NCI-H460 (cell line): Measurements from ENCODE around the gene SNX10. TPM values are rescaled to one million over a fixed set of nuclear protein-coding genes. Genes with fewer than 3 reads are reported as not detected.

Experiments used
- DNase-seq: peaks from one replicate; pipeline ENCODE4 v3.0.0-alpha.2; 2016; ENCODE audit warnings: low read depth; ENCODE audit errors: extremely low read depth
- total RNA-seq: library from RNA; depleted of rRNA; stranded (reverse); fragments of >200 nt; shearing (Covaris generic); gene quantifications from 2 replicates; pipeline ENCODE4 v1.2.3, GENCODE V29; 2014

SNX10 gene
- total RNA-seq, 1 experiment from 2014 or later: 18.3 TPM

GRCh38 chr7:26397796-26398426 lies 106.2 kb downstream of the SNX10 start:
- DNase-seq: no peak

GRCh38 chr7:26398427-26398755 lies 106.7 kb downstream of the SNX10 start:
- no peak for DNase-seq

GRCh38 chr7:26398756-26399509 lies 107.3 kb downstream of the SNX10 start:
- no peak for DNase-seq

DNA sequence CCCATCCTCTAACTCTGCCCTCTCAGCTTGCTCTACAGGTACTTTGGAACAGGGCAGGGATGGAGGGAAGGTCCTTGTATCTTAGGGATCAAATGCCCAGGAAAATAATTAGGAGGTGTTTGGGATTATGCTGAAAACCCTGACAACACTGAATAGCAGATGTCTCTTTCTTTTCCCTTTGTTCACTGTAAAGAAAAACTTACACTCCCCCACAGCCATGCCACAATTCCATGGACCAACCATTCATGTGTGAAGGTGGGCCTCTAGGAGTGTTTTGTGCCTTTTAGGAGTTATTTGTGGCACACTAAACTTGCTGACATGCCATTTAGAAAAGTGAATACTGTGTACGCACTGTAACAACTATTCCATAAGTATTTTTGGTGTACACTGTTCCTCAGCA lies 108.1 kb downstream of the SNX10 start:
- no peak for DNase-seq

DNA sequence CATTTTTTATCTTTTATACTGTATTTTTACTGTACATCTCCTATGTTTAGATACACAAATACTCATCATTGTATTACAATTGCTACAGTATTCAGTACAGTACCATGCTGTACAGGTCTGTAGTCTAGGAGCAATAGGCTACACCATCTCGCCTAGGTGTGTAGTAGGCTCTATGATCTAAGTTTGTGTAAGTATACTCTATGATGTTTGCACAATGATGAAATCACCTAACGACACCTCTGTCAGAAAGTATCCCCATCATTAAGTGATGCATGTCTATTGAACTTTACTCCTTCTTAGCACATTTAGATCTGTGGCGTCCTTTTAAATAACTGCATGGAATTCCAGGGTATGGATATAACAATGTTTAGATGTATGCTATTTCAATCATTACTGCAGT lies 112.0 kb downstream of the SNX10 start:
- DNase-seq: no peak

GRCh38 chr7:26404189-26404996 lies 112.7 kb downstream of the SNX10 start:
- no peak for DNase-seq

GRCh38 chr7:26406433-26406832 lies 114.8 kb downstream of the SNX10 start:
- no peak for DNase-seq

GRCh38 chr7:26409661-26410547 lies 118.2 kb downstream of the SNX10 start:
- DNase-seq: no peak

DNA sequence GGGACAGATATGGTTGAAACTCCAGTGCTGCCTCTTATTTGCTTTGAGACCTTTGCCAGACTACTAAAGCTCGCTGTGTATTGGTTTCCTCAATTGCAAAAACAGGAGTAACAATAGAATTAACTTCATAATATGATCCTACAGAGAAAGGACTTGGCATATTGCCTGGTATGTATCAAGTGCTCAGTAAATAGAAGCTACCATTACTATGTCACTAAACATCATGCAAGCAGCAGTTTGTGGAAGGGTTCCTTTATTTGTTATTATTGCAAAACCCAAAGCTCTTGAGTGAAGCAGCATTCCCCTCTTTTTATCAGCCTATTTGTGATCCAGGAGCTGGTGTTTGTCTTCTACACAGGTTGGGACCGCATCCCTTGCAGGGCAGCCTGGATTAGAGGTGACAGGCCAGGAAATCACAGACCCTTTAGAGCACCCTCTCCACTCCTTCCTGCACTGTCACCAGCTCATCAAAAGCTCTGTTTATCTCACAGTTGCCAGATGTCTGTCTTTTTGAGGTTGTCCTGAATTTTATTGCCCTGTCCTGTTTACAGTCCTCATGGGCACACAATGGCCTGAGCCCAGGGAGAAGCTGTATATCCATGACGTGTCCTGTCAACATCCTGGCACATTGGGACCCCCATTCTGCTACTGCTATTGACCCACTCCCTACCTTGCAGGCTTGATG lies 121.5 kb downstream of the SNX10 start:
- DNase-seq: no peak

GRCh38 chr7:26416004-26416403 lies 124.3 kb downstream of the SNX10 start:
- DNase-seq: no peak

- DNase-seq: no peak
These were observed 126.3 kb downstream of the SNX10 start for GRCh38 chr7:26417911-26418413.

GRCh38 chr7:26419198-26419597 lies 127.5 kb downstream of the SNX10 start:
- DNase-seq: no peak

DNA sequence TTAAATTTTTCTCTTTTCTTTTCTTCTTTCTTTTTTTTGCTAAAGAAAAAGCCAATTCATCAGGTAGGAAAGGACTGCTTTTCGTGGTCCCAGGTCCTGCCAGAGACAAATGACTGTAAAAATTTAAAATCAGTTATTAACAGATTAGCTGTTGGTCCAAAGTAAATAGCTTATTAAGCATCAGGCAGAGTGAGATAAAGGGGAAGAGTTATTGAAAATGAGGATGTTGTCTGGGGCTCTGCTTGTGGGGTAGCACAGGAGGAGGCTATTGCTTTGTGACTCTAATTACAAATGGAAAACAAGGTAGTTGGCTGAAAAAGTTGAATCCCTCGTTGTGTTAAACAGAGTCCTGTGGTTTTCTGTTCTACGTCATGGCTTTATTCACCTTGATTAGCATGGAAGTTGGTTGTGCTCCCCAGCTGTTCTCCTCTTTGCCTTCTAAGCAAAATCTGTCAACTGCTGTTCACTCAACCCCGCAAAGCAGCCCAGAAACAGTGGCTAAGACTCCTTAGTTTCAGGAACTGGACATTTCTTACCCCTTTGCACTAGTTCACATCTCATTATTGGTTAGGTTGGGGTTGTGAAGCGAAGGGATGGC lies 128.9 kb downstream of the SNX10 start:
- DNase-seq: no peak

- DNase-seq: no peak
These were observed 131.1 kb downstream of the SNX10 start for GRCh38 chr7:26422761-26423160.

GRCh38 chr7:26423436-26423835 lies 131.8 kb downstream of the SNX10 start:
- no peak for DNase-seq
